ENCODE data around the gene UQCR11. TPM values are rescaled to one million over a fixed set of nuclear protein-coding genes. Genes with fewer than 3 reads are reported as not detected.

Gene UQCR11
- total and polyA plus RNA-seq, 2 of the 8 experiments (the other 6 are each of a cell fraction or from before 2014, with no cell fraction given), result 162 to 171 TPM

GRCh38 chr19:1563251-1563650, 42.0 kb downstream of the UQCR11 start (continued):
- no peak for TF ChIP-seq ASH2L (IDR thresholded peaks at IDR 0.05; ENCODE audit: low read length)
- TF ChIP-seq NRF1 (IDR thresholded peaks at IDR 0.05; ENCODE audit: low read depth, low read length), result no peak
- TF ChIP-seq JUND (IDR thresholded peaks at IDR 0.05; ENCODE audit: low read length), result no peak
- TF ChIP-seq USF2 (IDR thresholded peaks at IDR 0.05; ENCODE audit: low read length), result no peak
- no peak for TF ChIP-seq EGR1 (IDR thresholded peaks at IDR 0.05; ENCODE audit: borderline replicate concordance, low read depth, low read length)
- no peak for TF ChIP-seq MAFK (IDR thresholded peaks at IDR 0.05; ENCODE audit: low read depth, low read length)
- TF ChIP-seq GTF2F1 (IDR thresholded peaks at IDR 0.05; ENCODE audit: borderline replicate concordance, low read depth, low read length), result no peak
